GM12801 (cell line): ENCODE measurements around the gene DPP9.

Experiments used
- CTCF ChIP-seq: IDR thresholded peaks from one replicate; pipeline ENCODE4 v1.5.1; 2011; ENCODE audit warnings: control low read depth; ENCODE audit not compliant: insufficient read length; ENCODE audit errors: extremely low read depth

The DPP9 gene

GRCh38 chr19:4636761-4637160, 86.9 kb downstream of the DPP9 start:
- no peak for TF ChIP-seq CTCF

GRCh38 chr19:4636151-4636717, 87.4 kb downstream of the DPP9 start:
- no peak for TF ChIP-seq CTCF

GRCh38 chr19:4635754-4636116, 87.9 kb downstream of the DPP9 start:
- no peak for TF ChIP-seq CTCF

- TF ChIP-seq CTCF, result no peak
Observed at GRCh38 chr19:4633140-4633967, 90.3 kb downstream of the DPP9 start.
